NCI-H1417 (cell line): ENCODE measurements around the gene CTRB2.
A peak's percentile ranks its signal among the peaks of the same experiment; 100 is the strongest.
"Not testable (repeated sequence)": the region's sequence is repeated elsewhere in the genome, so short reads cannot be mapped to it uniquely, and the experiment has no call there.

Experiments
- DNase-seq, 3 experiments: peaks; one replicate each; lab custom pipeline; 2025; lab: John Stamatoyannopoulos, UW

The CTRB2 gene

GRCh38 chr16:75205438-75205837, 1.5 kb downstream of the CTRB2 start:
- DNase-seq, result not testable (repeated sequence)

GRCh38 chr16:75204905-75205304, 2.1 kb downstream of the CTRB2 start:
- not testable (repeated sequence) for DNase-seq

GRCh38 chr16:75204410-75204758, 2.6 kb downstream of the CTRB2 start:
- DNase-seq, result no peak

GRCh38 chr16:75203667-75204409, 3.1 kb downstream of the CTRB2 start:
- DNase-seq, result no peak

- no peak for DNase-seq
Observed at GRCh38 chr16:75203096-75203495, 3.9 kb downstream of the CTRB2 start.

- no peak for DNase-seq
Observed at GRCh38 chr16:75202069-75202590, 4.8 kb downstream of the CTRB2 start.

- DNase-seq, result peak in 1 of 3 experiments; percentile 18
Observed at GRCh38 chr16:75198135-75198600, 8.8 kb downstream of the CTRB2 start.

GRCh38 chr16:75197522-75198134, 9.3 kb downstream of the CTRB2 start:
- peak in 1 of 3 experiments; percentile 10 for DNase-seq

- no peak for DNase-seq
Observed at GRCh38 chr16:75196836-75197235, 10.1 kb downstream of the CTRB2 start.

- DNase-seq, result no peak
Observed at GRCh38 chr16:75195811-75196790, 10.9 kb downstream of the CTRB2 start.

GRCh38 chr16:75193730-75194444, 13.1 kb downstream of the CTRB2 start:
- DNase-seq, result no peak

GRCh38 chr16:75193265-75193650, 13.7 kb downstream of the CTRB2 start:
- no peak for DNase-seq

- no peak for DNase-seq
Observed at GRCh38 chr16:75192606-75193264, 14.2 kb downstream of the CTRB2 start.

GRCh38 chr16:75189638-75190245, 17.2 kb downstream of the CTRB2 start:
- no peak for DNase-seq

GRCh38 chr16:75188832-75189477, 18.0 kb downstream of the CTRB2 start:
- no peak for DNase-seq

- DNase-seq, result no peak
Observed at GRCh38 chr16:75181630-75182029, 25.3 kb downstream of the CTRB2 start.

- DNase-seq, result no peak
Observed at GRCh38 chr16:75179208-75179607, 27.8 kb downstream of the CTRB2 start.

GRCh38 chr16:75176926-75177325, 30.0 kb downstream of the CTRB2 start:
- DNase-seq, result no peak

- DNase-seq, result no peak
Observed at GRCh38 chr16:75175074-75175473, 31.9 kb downstream of the CTRB2 start.

- DNase-seq, result no peak
Observed at GRCh38 chr16:75172578-75172977, 34.4 kb downstream of the CTRB2 start.
